NCI-H774 (cell line): ENCODE data around the gene SOX18.

Experiments used
- DNase-seq: peaks from one replicate; lab custom pipeline; 2025; lab: John Stamatoyannopoulos, UW

SOX18 gene

GRCh38 chr20:64037199-64037497 is 12.3 kb downstream of the SOX18 start:
- DNase-seq = no peak

- DNase-seq = no peak
These were observed 12.9 kb downstream of the SOX18 start for GRCh38 chr20:64036346-64037198.

DNA sequence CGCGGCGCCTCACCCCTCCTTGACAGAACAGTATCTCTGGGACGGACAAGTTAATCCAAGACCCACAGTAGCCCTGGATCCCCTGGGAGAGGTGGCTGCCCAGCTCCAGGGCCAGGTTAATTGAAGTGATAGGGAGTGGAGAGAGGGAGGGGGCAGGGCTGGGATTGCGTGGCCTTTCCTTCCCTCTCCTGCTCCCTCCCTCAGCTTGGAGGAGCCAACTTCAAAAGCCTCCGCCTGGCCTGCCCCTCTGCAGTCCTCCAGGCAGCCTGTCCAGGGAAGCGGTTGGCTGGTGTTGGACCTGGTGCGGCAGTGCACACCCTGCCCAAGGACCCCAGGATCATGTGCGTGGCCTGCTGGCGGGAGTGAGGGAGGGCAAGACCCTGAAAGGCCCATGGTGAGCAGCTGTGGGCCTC is 13.5 kb downstream of the SOX18 start, which contains the start of gene C20orf204:
C20orf204 (plus strand) TSS at position 250 of the 413 bp plus-strand sequence; CDS start at position 392, 142 bp downstream.
- DNase-seq = no peak

DNA sequence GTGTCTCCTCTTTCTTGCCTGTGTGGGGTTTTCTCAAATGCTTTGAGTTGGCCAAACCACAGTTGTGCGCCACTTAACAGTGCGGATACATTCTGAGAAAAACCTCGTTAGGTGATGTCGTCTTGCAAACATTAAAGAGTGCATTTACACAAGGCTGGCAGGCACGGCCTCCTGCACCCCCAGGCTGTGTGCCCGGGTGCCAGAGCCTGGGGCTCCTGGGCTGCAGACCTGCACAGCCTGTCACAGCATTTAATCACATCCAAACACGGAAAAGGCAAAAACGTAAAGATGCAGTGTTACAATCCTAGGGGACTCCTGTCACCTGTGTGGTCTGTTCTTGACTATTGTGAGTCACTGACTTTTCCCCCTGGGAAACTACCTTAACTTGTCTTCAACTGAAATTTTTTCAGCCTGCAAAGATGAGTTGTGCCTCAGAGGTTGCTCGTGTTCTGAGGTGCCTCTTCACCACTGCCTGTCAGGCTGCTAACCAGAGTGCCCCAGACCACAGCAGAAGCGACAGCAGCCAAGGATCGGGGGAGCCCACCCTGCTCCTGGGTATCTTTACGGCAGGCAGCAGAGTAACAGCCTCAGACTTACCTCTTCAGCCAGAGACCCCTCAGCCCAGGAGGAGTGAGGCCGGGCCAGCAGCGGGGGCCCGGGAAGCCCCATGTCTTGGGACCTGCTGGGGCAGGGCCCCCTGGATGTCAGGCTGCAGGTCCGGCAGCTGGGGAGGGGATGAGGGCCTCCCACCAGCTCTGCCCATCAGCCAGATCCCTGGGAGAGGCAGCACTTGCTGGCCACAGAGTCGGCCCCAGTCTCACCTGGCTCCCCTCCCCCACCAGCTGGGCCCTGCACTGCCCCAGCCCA is 14.1 kb downstream of the SOX18 start:
- DNase-seq = no peak

- DNase-seq = no peak
These were observed 15.4 kb downstream of the SOX18 start for GRCh38 chr20:64033981-64034493.

GRCh38 chr20:64032706-64033624 is 16.5 kb downstream of the SOX18 start:
- DNase-seq = no peak

DNA sequence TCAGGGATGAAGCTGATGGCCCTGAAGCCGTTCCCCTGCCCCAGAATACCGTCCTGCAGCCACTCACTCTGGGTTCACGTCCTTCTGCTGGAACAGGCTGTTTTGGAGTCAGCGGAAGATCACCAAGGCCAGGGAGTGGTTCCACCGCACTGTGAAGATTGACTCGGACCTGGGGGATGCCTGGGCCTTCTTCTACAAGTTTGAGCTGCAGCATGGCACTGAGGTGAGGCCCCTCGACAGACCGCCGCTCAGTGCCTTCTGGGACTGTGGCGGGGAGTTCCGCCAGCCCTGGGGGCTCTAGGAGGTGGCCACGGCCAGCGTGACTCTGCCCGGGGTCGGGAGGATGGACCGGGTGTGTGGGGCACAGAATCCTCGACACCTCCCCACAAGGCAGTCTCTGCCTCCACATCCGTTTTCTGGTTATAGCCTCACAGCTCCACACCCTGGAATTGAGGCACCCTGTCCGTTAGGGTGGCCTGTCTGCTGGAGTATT is 17.6 kb downstream of the SOX18 start:
- no peak for DNase-seq

GRCh38 chr20:64030371-64031134 is 18.9 kb downstream of the SOX18 start:
- DNase-seq = no peak

- no peak for DNase-seq
These were observed 19.9 kb downstream of the SOX18 start for GRCh38 chr20:64029293-64030117.

DNA sequence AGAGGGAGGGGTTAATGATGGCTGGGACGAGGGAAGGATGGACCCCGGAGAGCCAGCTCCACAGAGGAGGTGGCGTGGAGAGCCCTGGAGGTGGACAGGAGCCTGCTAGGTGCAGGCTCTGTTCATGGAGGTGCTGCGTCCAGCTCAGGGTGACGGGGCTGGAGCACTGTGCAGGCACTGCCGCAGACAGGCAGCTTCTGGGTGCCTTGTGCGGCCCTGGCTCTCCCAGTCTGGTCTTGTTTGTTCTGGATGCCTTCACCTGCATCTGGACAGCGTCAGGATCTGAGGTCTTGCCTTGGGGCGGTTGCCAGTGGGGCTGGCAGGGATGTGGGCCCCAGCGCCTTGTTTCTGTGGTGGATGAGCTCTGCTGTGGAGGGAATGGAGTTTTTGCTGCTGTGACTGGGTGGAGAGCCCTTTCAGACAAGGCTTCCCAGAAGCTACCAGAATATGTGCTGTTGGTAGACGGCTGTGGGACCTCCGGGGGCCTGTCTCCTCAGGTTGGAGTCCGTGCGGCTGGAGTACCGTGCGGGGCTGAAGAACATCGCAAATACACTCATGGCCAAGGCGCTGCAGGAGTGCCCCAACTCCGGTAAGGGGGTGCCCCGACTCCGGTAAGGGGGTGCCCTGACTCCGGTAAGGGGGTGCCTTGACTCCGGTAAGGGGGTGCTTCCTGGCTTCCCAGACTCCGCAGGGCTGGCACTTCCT is 21.3 kb downstream of the SOX18 start:
- DNase-seq = no peak

GRCh38 chr20:64025826-64026412 is 23.5 kb downstream of the SOX18 start:
- no peak for DNase-seq

DNA sequence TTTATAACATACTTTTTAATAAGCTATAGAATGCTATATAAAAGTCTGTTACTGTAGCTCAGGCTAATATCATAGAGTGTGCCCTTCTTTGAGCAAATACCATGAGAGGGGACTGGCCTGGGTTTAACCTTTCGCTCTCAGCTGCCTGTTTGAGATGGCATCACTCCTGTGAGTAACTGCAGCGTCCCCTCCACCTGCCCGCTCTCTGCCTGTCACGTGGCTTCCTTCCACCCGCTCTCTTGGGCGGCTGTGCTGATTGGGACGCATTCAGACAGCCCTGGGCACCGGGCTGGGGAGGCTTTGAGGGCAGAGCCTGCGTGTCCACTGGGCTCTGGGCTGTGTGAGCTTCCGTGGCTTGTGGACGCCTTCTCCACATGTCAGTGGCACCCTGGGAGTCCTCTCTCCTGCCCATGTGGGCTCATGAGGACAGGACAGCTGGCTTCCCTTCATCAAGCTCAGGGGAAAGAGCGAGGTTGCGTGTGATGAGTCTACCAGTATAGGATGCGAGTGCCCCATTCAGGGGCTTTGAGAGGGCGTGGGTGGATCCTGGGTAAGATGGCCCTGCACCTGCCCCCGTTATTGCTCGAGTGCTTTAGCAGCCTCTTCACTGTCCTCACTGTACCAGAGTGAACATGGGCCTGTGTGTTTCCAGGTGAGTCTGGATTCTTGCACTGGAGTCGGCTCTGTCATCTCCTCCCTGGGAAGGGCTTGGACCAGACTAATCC is 24.2 kb downstream of the SOX18 start:
- no peak for DNase-seq

- DNase-seq = no peak
These were observed 25.1 kb downstream of the SOX18 start for GRCh38 chr20:64024141-64024990.

- no peak for DNase-seq
These were observed 25.9 kb downstream of the SOX18 start for GRCh38 chr20:64023361-64024140.

DNA sequence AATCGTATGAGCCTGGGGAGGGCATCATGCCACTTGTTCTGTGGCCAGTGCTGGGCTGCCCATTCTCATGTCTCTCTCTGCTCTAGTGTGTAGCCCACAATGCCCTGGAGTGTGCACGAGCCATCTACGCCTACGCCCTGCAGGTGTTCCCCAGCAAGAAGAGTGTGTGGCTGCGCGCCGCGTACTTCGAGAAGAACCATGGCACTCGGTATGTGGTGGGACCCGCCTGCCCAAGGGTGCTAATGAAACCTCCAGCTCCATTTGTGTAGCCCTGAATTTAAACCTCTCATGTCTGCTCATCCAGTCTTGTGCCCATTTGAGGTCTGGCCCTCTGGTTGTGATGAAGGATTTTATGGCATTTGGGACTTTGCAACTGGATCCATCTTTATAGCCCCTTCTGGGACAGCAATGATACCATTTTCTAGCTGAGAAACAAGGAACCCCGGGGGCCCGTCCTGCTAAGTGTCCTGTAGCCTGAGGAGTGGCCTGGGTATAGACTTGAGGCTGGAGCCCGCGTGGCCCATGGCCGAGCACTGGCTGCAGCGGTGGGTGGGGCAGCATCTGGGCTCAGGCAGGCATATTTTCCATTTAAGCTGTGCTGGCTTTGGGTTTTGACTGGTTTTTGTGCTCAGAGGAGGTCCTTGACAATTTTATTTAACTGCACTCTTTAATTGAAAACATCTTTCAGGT is 26.6 kb downstream of the SOX18 start:
- no peak for DNase-seq
